ENCODE measurements around the gene TASOR2.

The TASOR2 gene

DNA sequence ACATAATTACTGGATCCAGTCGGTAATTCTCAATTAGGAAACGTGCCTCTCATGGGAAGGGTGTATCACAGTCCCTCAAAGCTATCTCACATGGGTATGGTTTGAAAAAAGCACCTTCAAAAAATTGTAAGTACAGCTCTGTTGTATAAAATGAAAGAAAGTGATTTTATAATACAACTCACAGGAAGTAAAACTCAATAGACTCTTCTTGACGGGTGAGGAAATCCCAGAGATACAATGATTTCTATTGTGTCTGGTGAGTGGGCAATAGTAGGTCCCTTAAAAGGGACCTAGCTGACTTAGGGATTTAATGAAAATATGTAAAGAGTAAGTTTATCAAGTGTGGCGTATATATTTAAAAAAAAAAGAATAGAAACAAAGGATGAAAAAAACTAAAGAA, 27.0 kb downstream of the TASOR2 start:
- no peak for DNase-seq
- peaks cover 94% of the 10 kb centered on the region for H3K79me2 ChIP-seq (ENCODE audit: low read length)
- H3K36me3 ChIP-seq (replicated peaks; ENCODE audit: insufficient read depth, low read length) = no peaks in the 10 kb centered on the region
- H3K27me3 ChIP-seq (replicated peaks; ENCODE audit: insufficient read depth, low read length) = no peaks in the 10 kb centered on the region
- H3F3A ChIP-seq (ENCODE audit: insufficient read depth, low read length) = no peaks in the 10 kb centered on the region
- no peak overlapping the region for H3K4me3 ChIP-seq (ENCODE audit: low read length)
- no peak overlapping the region for H3K9ac ChIP-seq (ENCODE audit: low read length)
- H3K4me2 ChIP-seq (ENCODE audit: low read depth, low read length) = no peak overlapping the region
- no peak for TF ChIP-seq EZH2phosphoT487 (IDR thresholded peaks at IDR 0.05; ENCODE audit: low read length)
- no peak for TF ChIP-seq CTCF (IDR thresholded peaks at IDR 0.05; ENCODE audit: low read length)
- no peak for TF ChIP-seq EZH2 (optimal IDR thresholded peaks at IDR 0.05; ENCODE audit: low read depth, low read length)
- no peak overlapping the region for H2AFZ ChIP-seq (ENCODE audit: low read length)
- peaks cover 23% of the 10 kb centered on the region; the same call in 1 of the 2 replicates for H4K20me1 ChIP-seq (ENCODE audit: insufficient read depth, low read length)
- no peak overlapping the region for H3K27ac ChIP-seq (ENCODE audit: low read length)
- H3K9me2 ChIP-seq (replicated peaks; ENCODE audit: insufficient read depth, low read length) = no peaks in the 10 kb centered on the region
- H3K9me3 ChIP-seq (replicated peaks; ENCODE audit: insufficient read depth, low read length) = no peaks in the 10 kb centered on the region
- no peaks in the 10 kb centered on the region for H3K4me1 ChIP-seq (ENCODE audit: low read length)

DNA sequence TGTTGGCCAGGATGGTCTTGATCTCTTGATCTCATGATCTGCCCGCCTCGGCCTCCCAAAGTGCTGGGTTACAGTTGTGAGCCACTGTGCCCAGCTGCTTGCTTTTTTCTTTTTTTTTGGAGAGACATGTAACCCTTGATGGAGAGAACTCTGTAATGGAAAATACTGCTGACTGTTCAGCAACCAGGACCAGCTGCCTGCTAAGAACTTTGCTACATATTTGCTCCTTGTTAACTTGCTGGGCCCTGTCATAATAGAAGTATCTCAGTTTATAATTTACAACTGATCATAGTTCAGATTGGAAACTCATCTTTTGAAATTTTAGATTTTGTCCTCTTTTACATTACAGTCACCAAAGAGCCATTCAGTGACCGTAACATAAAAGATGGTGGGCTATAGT, 34.9 kb downstream of the TASOR2 start:
- no peak for TF ChIP-seq CTCF (IDR thresholded peaks at IDR 0.05; ENCODE audit: low read length)
- no peak for TF ChIP-seq EZH2 (optimal IDR thresholded peaks at IDR 0.05; ENCODE audit: low read depth, low read length)
- no peak for TF ChIP-seq EZH2phosphoT487 (IDR thresholded peaks at IDR 0.05; ENCODE audit: low read length)
- H3K79me2 ChIP-seq (ENCODE audit: low read length) = peaks cover 60% of the 10 kb centered on the region
- no peak overlapping the region for H3K4me3 ChIP-seq (ENCODE audit: low read length)
- peaks cover 9% of the 10 kb centered on the region for H3F3A ChIP-seq (ENCODE audit: insufficient read depth, low read length)
- H3K9ac ChIP-seq (ENCODE audit: low read length) = no peak overlapping the region
- peaks cover 6% of the 10 kb centered on the region; the same call in 1 of the 2 replicates for H3K36me3 ChIP-seq (replicated peaks; ENCODE audit: insufficient read depth, low read length)
- no peaks in the 10 kb centered on the region for H4K20me1 ChIP-seq (ENCODE audit: insufficient read depth, low read length)
- no peak for DNase-seq
- H3K9me2 ChIP-seq (replicated peaks; ENCODE audit: insufficient read depth, low read length) = no peaks in the 10 kb centered on the region
- no peaks in the 10 kb centered on the region for H3K27me3 ChIP-seq (replicated peaks; ENCODE audit: insufficient read depth, low read length)
- H3K4me1 ChIP-seq (ENCODE audit: low read length) = peaks cover 12% of the 10 kb centered on the region; the same call in 1 of the 2 replicates
- no peaks in the 10 kb centered on the region for H3K9me3 ChIP-seq (replicated peaks; ENCODE audit: insufficient read depth, low read length)
- H3K4me2 ChIP-seq (ENCODE audit: low read depth, low read length) = no peak overlapping the region
- H3K27ac ChIP-seq (ENCODE audit: low read length) = no peak overlapping the region
- no peak overlapping the region for H2AFZ ChIP-seq (ENCODE audit: low read length)

DNA sequence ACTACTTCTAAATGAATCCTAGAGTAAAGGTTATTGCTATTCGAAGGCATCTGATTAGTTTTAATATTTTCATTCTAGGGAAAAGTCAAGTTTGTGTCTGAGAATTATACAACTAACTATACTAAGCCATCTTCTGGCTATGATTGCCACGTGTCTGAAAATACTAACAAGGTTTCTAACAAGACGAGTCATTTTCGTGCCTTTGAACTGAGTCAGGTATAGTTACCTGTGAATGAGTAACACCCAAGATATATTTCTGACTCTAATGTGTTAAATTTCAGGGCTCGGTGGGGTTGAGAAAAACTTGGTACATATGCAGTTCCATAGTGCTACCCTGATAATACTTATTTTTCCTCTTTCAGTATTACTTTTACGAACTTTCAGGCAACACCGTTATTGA, 35.5 kb downstream of the TASOR2 start:
- peaks cover 6% of the 10 kb centered on the region; the same call in 1 of the 2 replicates for H3K36me3 ChIP-seq (replicated peaks; ENCODE audit: insufficient read depth, low read length)
- no peaks in the 10 kb centered on the region for H4K20me1 ChIP-seq (ENCODE audit: insufficient read depth, low read length)
- H3K27ac ChIP-seq (ENCODE audit: low read length) = no peak overlapping the region
- DNase-seq = no peak
- H3K27me3 ChIP-seq (replicated peaks; ENCODE audit: insufficient read depth, low read length) = no peaks in the 10 kb centered on the region
- no peak overlapping the region for H3K4me2 ChIP-seq (ENCODE audit: low read depth, low read length)
- no peaks in the 10 kb centered on the region for H3K9me2 ChIP-seq (replicated peaks; ENCODE audit: insufficient read depth, low read length)
- H3K9ac ChIP-seq (ENCODE audit: low read length) = no peak overlapping the region
- H3F3A ChIP-seq (ENCODE audit: insufficient read depth, low read length) = peaks cover 9% of the 10 kb centered on the region
- TF ChIP-seq CTCF (IDR thresholded peaks at IDR 0.05; ENCODE audit: low read length) (no peak), EZH2phosphoT487 (IDR thresholded peaks at IDR 0.05; ENCODE audit: low read length) (no peak), EZH2 (optimal IDR thresholded peaks at IDR 0.05; ENCODE audit: low read depth, low read length) (no peak)
- peaks cover 12% of the 10 kb centered on the region; the same call in 1 of the 2 replicates for H3K4me1 ChIP-seq (ENCODE audit: low read length)
- no peak overlapping the region for H3K4me3 ChIP-seq (ENCODE audit: low read length)
- H3K79me2 ChIP-seq (ENCODE audit: low read length) = peaks cover 56% of the 10 kb centered on the region
- no peak overlapping the region for H2AFZ ChIP-seq (ENCODE audit: low read length)
- no peaks in the 10 kb centered on the region for H3K9me3 ChIP-seq (replicated peaks; ENCODE audit: insufficient read depth, low read length)

Measured in MM.1S (cell line).